Activated CD4-positive, alpha-beta T cell treated with anti-CD3 and anti-CD28 coated beads, Interleukin-2, amount 50 U/mL, for 16 hours (primary cell): ENCODE measurements around the gene ARHGEF19.
"Not testable (repeated sequence)": the region's sequence is repeated elsewhere in the genome, so short reads cannot be mapped to it uniquely, and the experiment has no call there.

Source experiments
- DNase-seq: peaks from one replicate; pipeline ENCODE4 v3.0.0-alpha.2; 2020

The ARHGEF19 gene

DNA sequence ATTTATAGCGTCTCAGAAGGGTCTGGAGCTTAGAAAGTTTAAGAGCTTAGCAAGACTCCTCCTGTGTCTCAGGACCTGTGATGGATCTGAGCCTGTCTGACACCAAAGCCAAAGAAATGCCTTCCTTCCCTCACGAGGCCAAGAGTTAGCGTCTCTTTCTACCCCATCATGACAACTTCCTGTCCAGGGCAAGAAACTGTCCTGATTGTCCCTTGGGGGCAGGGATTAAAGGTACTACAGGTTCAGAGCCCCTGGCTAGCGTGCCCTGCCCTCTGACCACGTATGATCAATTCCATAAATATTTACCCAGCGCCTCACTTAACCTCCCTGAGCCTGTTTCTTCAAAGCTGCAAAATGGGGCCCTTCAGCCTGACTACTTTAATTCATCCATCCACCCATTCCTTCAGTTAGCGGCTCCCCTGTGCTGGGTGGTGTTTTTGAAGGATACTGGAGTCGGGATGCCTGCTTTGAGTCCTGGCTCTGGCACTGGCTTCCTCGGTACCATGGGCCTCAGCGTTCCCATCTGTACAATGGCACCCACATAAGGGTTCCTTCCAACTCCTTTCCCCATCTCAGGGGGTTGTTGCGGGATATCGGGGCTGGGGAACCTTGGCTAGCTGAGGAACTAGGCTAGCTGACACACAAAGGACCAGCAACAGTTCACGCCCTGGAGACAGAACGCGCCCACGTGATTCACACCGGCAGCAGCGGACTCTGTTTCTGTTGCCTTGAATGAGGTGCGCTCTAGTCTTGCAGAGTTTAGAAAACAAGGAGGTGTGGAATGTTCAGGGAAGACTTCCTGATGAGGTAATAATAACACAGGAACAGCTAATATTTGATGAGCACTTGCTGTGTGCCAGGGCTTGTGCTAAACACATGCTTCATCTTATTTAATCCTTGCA is 33.6 kb downstream of the ARHGEF19 start:
- no peak for DNase-seq

DNA sequence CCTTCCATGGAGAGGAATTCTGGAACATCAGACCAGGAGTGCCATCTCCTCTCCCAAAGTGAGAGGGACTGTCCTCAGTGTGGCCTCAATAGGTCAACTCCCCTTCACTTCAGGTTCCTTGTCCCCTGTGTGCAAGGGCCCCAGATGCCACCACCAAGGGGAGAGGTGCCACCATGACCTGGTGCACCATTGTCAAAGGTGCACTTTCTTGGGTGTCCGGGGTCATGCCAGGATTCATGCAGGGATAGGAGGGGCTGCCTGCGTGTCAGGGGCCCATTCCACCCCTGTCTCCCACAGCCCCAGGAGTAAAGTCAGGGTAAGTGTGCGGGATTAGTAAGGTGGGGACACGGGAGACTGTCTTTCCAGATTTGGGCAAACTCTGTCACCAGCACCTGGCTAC is 35.1 kb downstream of the ARHGEF19 start:
- no peak for DNase-seq

DNA sequence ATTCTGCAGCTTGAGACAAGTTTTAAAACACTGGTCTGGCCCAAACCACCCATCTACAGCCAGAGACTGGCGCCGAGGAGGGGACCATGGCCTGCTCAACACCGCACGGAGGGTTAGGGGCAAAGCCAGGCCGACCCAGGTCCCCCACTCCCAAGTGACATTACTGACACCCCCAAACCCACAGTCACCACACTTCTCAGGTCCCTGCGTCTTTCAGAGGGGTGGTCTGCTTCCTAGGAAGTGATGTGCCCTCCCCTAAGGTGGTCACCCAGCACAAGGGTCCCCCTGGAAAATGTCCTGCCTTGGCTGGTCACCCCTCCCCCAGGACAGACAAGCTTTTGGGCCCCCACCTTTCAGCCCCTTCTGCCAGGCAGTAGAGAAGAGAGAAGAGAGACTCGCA is 35.8 kb downstream of the ARHGEF19 start:
- DNase-seq, result no peak

DNA sequence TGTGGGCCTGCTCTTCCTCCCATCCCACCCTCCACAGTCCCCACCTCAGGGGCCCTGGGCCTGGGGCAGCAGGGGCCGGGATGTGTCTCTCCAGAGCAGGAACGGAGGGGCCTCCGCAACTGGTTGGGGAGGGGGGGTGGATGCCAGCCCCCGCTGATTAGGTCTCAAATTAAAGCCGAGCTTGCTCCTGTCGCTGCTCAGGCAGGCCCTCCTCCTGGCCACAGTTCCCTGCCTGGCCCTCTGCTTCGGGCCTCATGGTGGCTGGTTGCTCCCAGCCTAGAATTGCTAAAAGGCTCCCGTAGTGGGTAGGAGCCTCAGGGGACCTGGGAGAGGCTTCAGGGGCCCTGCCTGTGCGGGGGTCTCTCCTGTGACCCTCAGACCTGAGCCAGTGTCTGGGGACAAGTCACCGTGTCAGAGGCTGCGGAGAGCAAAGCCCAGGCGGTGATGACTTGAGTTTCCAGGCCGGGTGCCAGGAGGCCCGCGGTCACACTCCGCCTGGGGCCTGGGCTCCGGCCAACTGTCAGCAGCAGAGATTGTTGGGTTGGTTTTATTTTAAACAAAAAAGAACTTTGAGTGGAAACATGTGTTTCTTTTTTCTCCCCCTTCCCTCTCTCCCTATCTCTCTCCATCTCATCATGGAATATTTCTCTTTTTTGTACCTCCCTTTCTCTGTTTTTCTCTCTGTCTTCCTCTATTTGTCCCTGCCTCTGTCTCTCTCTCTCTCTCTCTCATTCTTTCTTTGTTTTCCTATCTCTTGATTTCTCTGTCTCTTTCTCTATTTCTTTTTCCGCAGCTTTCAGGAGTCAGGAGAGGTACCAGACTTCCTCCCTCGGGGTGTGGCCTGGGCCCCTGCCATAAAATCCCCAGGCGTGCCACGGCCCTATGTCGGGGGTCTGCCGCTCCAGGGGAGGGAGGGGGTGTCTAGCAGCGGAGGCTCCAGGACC is 36.6 kb downstream of the ARHGEF19 start:
- no peak for DNase-seq

DNA sequence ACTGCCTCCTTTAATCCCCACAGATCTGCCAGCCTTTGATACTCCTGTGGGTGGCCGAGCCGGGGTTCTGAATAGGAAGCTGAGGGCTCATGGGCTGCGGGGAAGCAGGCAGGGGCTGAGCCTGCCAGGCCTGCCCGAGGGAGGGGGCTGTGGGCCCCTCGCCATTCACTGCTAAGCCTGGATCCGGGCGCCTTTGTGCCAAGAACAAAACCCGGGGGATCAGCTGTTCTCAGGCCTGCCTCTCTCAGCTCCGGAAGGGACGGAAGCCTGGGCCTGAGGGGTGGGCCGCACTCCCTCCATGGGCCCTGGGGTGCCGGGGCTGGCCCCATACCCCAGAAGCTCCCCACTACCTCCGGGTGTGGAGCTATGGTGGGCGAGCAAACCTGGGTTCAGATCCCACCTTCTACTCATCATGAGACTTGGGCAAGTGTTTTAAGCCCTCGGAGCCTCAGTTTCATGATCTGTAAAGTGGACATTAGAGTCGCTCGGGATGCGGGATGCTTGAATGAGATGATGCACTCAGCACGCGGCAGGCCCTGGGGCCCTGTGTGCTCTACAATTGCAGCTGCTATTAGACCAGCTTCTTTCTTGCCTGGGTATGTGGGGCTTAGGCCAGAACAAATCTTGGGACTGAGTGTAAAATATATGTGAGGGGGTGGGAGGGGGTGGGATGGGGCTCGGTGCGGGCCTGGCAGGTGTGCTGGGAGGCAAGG is 37.4 kb downstream of the ARHGEF19 start:
- DNase-seq, result no peak

DNA sequence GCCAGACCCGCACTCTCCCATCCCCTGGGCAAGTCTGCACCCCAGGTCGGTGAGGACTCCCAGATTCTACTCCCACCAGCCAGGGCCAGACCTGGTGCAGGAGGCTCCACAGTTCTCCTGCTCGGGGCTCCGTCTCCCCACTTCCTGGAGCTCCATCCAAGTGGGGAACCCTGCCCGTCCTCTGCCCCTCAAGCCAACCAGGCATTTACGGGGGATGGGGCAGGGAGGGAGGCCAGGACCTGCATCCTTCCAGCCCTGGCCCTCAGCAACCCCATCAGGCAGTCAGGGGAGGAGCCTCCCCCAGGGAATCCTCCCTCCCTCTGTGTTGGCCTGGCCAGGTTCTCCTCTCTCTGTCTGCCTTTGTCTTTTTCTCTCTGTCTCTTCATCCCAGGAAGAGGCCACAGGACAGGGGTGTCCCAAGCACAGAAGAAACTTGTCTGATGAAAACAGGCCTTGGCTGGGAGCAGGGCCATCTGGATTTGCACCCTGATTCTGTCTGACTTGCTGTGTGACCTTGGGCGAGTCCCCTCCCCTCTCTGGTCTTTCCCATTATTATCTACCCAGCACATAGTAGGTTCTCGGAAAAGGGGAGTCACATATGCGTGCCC is 38.1 kb downstream of the ARHGEF19 start:
- no peak for DNase-seq

DNA sequence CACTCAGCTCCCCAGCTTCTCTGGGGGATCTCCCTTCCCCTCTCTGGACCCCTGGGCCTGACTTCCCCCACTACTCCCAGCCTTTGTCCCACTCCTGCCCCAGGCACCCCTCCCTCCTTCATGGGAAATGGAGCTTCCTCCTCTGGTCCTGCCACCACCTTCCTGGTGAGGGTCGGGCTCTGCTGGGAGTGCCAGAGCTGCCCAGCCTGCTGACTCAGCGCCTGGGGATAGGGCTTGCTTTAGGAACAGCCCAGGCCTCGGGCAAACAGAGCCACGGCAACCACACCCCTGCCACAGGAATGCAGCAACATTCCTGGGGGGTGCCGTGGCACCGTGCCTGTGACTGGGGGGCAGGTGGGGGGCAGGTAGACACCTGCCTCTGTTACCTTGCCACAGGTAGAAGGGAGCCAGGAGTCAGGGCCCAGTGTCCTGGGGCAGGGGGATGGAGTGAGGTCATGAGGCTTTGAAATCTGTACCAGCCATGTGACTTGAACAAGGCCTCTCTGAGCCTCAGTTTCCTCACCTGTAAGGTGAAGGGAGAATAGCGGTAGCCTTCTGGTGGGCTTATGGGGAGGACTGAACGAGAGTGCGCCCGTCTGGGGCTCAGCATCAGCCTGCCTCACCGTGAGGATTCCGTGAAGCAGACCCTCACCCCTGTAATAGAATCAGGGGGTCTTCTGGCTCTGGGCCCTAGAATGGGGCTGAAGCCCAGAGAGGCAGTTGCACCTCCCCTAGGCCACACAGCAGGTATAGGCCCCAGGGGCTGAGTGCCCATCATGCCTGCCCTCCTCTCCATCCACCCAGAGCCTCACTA is 38.8 kb downstream of the ARHGEF19 start:
- no peak for DNase-seq

DNA sequence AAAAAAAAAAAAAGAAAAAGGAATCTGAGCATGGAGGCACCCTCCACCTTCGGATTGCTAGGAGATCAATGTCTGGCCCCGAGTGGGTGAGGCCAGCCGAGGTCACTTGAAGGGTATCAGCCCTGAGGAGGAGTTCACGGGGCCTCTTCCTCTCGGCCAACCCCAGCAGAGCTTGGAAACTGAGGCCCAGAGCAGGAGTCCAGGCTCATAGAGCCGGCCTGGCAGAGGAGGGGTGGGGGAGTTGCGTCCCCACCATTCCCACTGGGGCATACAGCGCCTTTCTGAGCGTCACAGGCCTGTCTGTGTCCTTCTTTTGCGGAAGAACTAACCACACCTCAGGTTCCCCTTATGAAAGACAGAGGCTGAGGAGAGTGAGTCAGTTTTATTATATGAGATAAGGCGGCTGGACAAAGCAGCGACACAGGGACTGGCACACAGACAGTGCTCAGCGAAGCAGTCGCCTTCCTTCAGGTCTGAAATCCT is 39.4 kb downstream of the ARHGEF19 start:
- DNase-seq, result no peak

DNA sequence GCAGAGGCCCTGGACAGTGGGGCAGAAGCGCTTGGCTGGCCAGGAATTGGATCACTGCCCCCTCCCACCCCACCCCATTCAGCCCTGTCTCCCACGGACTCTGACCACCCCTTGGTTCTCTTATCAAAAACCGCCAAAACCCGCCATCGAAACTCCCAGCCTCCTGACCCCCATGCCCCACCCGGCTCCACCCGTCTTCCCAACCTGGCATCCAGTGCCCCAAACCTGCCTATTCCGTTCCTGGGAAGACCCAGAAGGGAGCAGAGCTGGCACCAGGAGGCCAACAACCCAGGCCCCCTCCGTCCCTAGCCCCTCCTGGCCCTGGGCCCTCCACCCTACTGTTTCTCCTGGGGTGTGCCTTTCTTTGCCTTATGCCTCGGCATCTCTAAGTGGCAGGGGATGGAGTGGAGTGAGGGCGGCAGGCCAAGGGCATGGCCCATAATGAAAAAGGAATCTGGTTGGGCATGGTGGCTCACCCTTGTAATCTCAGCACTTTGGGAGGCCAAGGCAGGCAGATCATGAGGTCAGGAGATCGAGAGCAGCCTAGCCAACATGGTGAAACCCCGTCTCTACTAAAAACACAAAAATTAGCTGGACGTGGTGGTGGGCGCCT is 40.1 kb downstream of the ARHGEF19 start:
- DNase-seq, result no peak

DNA sequence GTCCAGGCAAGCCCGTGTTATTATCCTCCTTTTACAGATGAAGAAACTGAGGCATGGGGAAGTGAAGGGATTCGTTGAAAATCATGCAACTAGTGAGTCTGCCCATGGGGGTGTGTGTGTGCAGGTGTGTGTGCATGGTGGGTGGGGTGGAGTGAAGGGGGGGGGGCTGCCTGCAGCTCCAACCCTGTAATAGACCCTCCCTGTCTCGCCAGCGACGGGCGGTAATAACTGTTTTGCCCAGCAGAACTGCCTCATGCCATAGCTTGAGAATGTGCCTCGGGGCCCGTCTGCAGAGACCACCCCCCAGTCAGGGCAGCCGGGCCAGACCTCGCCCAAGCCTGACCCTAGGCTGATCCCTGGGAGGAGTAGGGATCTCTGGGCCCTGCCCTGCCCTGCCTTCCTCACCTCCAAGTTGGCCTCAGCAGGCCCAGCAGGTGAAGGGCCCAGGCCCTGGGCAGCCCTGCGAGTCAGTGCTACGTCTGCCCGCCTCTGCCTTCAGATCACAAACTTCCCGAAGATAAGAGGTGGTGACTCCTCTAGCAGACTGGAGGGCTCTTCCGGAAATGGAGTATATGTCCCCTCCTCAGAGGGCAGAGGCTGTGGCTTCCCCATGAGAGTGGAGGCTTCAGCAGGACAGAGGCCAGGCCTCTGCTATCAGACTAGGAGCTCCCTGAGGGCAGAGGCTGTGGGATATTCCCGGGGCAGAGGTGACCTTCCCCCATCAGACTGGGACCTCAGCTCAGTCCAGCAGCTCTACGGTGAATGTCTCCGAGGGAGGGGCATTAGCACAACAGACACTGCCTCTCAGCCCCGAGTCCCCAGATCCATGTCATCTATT is 40.9 kb downstream of the ARHGEF19 start:
- no peak for DNase-seq

DNA sequence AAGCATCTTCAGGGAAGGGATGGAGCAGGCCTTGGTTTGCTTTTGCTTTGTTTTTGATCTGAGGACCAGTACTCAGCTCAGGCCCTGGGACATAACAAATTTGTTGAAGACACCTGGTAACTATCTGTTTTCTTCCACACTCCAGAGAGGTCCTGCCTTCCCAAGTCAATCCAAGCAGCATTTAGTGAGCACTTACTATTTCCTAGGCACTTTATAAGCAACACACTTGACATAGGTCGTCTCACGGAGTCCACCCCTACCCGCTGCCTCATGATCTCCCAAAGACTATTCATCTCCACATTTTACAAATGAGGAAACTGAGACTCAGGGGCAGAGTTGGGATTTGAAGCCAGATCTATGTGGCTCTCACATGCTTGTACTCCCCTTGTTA is 42.2 kb downstream of the ARHGEF19 start:
- no peak for DNase-seq

DNA sequence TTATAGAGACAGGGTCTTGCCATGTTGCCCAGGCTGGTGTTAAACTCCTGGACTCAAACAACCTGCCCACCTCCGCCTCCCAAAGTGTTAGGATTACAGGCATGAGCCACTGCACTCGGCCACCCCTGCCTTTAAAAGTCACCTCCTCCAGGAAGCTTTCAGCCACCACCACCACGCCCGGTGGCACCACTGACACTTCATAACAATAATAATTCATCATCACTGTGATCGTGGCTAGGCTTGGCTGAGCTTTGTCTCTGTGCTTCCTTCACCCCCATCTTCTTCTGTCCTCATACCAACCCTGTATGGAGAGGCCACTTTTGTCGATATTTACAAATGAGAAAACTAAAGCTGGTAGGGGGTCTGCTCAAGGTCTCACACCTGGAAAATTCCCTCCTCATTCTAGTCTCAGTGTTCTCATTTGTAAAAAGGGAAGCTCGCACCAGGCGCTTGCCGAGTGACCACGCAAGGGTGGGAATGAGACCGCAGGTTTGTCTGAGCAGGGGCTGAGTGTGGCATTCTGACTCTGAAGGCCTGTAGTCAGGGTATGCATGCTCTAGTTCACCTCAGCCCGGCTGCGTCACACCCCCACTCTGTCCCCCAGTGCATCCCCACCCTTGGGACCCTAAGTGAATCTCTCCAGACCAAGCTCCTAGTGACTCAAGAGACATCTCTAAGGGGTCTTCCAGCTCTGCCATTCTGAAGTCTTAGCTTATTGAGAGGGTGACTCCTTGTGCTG is 43.7 kb downstream of the ARHGEF19 start:
- DNase-seq, result no peak

DNA sequence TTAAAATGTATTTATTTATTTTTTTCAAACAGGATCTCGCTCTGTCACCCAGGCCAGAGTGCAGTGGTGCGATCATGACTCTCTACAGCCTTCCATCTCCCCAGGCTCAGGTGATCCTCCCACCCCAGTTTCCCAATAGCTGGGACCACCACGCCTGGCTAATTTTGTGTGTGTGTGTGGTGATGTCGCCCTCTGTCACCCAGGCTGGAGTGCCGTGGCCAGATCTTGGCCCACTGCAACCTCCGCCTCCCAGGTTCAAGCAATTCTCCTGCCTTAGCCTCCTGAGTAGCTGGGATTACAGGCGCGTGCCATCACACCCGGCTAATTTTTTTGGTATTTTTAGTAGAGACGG is 44.3 kb downstream of the ARHGEF19 start:
- not testable (repeated sequence) for DNase-seq

DNA sequence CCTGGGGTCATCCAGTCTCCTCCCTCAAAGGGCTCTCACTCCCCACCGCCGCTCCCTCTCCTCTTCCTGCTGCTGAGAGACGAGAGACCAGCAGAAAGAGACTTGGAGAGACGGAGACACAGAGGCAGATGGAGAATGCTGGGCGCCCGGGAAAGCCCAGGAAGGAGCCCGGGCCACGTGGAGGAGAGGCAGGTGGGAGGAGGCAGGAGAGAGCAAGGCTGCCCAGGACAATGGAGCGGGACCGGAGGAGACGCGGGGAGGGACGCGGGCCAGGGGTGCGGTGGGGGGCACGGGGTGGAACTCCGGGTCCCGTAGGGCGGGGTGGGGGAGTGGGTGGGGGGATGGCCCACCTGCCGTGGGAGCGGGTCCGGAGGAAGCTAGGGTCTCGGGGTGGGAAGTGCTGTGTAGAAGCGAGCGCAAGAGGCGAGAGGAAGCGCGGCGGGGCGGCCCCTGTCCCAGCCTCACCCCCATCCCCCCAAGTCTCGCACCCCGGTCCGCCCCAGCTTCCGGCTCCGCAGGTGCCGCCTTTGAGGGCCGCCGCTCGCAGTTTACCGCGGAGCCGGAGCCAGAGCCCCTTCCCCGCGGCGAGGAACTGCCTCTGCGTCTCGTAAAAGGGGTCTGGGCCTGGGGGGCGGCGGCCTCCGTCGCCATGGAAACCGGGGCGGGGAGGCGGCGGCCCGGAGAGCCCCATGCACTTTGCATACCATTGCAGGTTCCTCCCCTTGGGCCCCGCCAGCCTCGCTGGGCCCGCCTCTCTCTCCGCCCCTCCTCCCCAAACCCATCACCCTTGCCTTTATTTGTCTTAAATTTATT is 44.9 kb downstream of the ARHGEF19 start:
- DNase-seq, result peak; percentile 22

DNA sequence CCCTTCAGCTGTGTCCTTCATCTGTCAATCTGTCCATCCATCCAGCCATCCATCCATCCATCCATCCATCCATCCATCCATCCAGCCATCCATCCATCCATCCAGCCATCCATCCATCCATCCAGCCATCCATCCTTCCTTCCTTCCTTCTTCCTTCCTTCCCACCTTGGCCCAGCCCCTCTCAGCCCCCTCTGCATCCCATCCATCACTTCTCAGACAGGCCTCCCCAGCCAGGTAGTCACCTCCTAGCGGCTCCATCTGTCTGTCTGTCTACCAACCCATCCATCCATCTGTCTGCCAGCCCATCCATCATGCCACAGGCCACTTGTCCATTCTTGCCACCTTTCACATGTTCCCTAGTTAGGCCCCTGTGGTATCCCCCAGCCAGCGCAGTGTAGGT is 46.3 kb downstream of the ARHGEF19 start:
- DNase-seq, result no peak

DNA sequence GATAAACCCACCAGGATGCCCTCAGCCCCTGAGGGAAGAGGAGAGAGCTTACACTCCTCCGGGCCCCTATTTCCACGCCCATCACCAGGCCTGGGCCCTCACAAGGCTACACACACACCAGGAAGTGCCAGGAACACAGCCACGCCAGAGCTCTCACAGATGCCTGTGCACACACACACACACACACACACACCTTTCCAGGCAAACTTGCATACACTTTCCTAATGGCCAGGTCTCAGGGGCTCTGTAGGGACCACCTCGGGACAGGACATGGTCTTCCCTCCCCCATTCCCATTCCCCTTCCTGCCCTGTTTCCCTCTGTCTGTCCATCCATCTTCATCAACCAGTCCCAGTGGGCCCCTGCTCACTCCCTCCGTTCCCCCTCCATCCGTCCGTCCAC is 46.9 kb downstream of the ARHGEF19 start:
- no peak for DNase-seq

DNA sequence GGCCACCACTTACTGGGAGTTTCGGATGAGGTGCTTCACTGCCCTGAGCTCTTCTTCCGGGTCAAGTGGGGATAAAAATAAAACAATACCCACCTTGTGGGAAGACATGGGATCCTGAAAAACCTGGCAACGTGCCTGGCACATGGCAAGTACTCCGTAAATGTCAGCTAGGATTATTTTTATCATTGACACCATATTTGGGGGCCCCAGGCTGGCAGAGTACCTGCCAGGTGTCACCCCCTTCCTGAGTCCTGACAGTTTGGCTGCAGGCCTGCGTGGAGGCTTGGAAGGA is 47.4 kb downstream of the ARHGEF19 start:
- no peak for DNase-seq

DNA sequence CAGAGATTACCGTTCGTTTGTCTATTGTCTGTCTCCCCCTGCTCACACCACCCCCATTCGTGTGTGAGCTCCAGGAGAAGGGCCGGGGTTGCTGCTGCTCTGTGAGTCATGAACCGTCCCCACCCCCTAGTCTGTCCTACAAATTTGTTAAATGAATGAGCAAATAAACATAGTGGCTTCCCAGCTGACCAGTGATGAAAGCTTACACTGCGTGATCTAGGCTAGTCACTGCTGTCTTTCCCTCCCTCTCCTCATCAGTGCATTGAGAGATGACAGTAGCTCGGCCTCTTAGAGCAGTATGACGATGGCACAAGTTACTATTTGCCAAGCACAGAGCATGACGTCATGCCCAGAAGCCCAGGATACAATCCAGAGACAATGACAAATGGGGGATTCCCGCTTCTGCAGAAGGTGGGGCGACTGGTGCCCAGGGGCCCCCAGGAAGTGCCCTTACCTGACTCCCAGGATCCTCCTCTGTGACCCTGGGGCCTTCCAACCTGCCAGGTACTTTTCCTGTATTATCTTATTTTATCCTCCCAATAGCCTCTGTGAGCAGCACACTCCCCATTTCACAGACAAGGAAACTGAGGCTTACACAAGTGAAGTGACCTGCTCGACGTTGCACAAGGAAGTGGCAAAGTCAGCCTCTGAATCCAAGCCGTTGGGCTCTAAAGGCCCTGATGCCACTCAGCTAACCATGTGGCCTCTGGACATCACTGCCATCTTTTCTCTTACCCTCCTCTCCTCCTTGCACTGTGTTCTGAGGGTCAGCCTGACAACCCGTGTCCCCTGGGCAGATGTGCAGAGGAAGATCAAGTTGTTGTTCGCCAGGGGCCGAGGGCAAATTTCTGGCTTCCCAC is 48.0 kb downstream of the ARHGEF19 start:
- no peak for DNase-seq
